Activated CD4-positive, alpha-beta memory T cell treated with anti-CD3 and anti-CD28 coated beads, Interleukin-2, amount 10 ng/mL, durations not matched to agents 7 days and 5 days (primary cell): Measurements from ENCODE around the gene NETO1. TPM values are rescaled to one million over a fixed set of nuclear protein-coding genes. Genes with fewer than 3 reads are reported as not detected.

Experiments
- CTCF ChIA-PET: fragments of 350-600 bp; sonication (Branson Sonifier 250); formaldehyde crosslinking; loops from one replicate; lab custom pipeline; 2021; ENCODE audit warnings: antibody characterized with exemption, inconsistent platforms; lab: Charles Lee
- POLR2A ChIA-PET: fragments of 350-600 bp; sonication (Branson Sonifier 250); formaldehyde crosslinking; loops from one replicate; lab custom pipeline; 2021; ENCODE audit warnings: antibody characterized with exemption; lab: Charles Lee
- DNase-seq: peaks from one replicate; pipeline ENCODE4 v3.0.0-alpha.2; 2020
- H3K27ac Mint-ChIP-seq: one replicate; pipeline ENCODE4 v1.8.0; 2021; ENCODE audit warnings: mild to moderate bottlenecking, mixed read lengths
- H3K27me3 Mint-ChIP-seq: one replicate; pipeline ENCODE4 v1.8.0; 2021; ENCODE audit warnings: mixed read lengths
- H3K36me3 Mint-ChIP-seq: one replicate; pipeline ENCODE4 v1.8.0; 2021; ENCODE audit warnings: low read depth, mixed read lengths
- H3K4me1 Mint-ChIP-seq: one replicate; pipeline ENCODE4 v1.8.0; 2021; ENCODE audit warnings: mixed read lengths
- H3K4me3 Mint-ChIP-seq: one replicate; pipeline ENCODE4 v1.8.0; 2021; ENCODE audit warnings: mild to moderate bottlenecking, mixed read lengths
- H3K9me3 Mint-ChIP-seq: one replicate; pipeline ENCODE4 v1.8.0; 2021; ENCODE audit warnings: mixed read lengths
- total RNA-seq, 2 experiments: library from RNA; stranded (reverse); gene quantifications; one replicate each; pipeline ENCODE4 v1.2.3, GENCODE V29; 2021

The NETO1 gene
- total RNA-seq, 2 experiments from 2014 or later, result not detected

- Mint-ChIP-seq H3K4me3 (no peak overlapping the region), H3K9me3 (peaks cover 3% of the 10 kb centered on the region), H3K27me3 (no peaks in the 10 kb centered on the region), H3K4me1 (no peaks in the 10 kb centered on the region), H3K36me3 (no peaks in the 10 kb centered on the region), H3K27ac (no peak overlapping the region)
- ChIA-PET POLR2A (no interaction called here), CTCF (interaction anchor here (1.1 kb wide), 1 partner anchor 1090 kb away, joined by 3 read pairs; no protein-coding TSS in a partner anchor)
- no peak for DNase-seq
Observed at GRCh38 chr18:72752220-72752619, 115.6 kb downstream of the NETO1 start.

- Mint-ChIP-seq H3K4me1 (no peaks in the 10 kb centered on the region), H3K27me3 (no peaks in the 10 kb centered on the region), H3K36me3 (no peaks in the 10 kb centered on the region), H3K9me3 (peaks cover 2% of the 10 kb centered on the region), H3K27ac (no peak overlapping the region), H3K4me3 (no peak overlapping the region)
- ChIA-PET POLR2A (no interaction called here), CTCF (no interaction called here)
- no peak for DNase-seq
Observed at GRCh38 chr18:72742002-72742401, 125.8 kb downstream of the NETO1 start.

GRCh38 chr18:72738136-72738535, 129.7 kb downstream of the NETO1 start:
- Mint-ChIP-seq H3K36me3 (no peaks in the 10 kb centered on the region), H3K4me3 (no peak overlapping the region), H3K27me3 (no peaks in the 10 kb centered on the region), H3K9me3 (peaks cover 4% of the 10 kb centered on the region), H3K27ac (no peak overlapping the region), H3K4me1 (no peaks in the 10 kb centered on the region)
- DNase-seq, result no peak
- ChIA-PET POLR2A (no interaction called here), CTCF (no interaction called here)

GRCh38 chr18:72727776-72728175, 140.0 kb downstream of the NETO1 start:
- no peak for DNase-seq
- CTCF ChIA-PET, result no interaction called here
- Mint-ChIP-seq H3K27ac (no peak overlapping the region), H3K36me3 (no peaks in the 10 kb centered on the region), H3K4me3 (no peak overlapping the region), H3K27me3 (no peaks in the 10 kb centered on the region), H3K9me3 (peaks cover 7% of the 10 kb centered on the region), H3K4me1 (no peaks in the 10 kb centered on the region)
- POLR2A ChIA-PET, result no interaction called here

GRCh38 chr18:72727038-72727655, 140.6 kb downstream of the NETO1 start:
- no peak overlapping the region for H3K27ac Mint-ChIP-seq
- ChIA-PET CTCF (no interaction called here), POLR2A (no interaction called here)
- no peak overlapping the region for H3K4me3 Mint-ChIP-seq
- no peaks in the 10 kb centered on the region for H3K36me3 Mint-ChIP-seq
- peaks cover 7% of the 10 kb centered on the region for H3K9me3 Mint-ChIP-seq
- no peaks in the 10 kb centered on the region for H3K27me3 Mint-ChIP-seq
- no peak for DNase-seq
- H3K4me1 Mint-ChIP-seq, result no peaks in the 10 kb centered on the region

GRCh38 chr18:72726201-72726600, 141.6 kb downstream of the NETO1 start:
- DNase-seq, result no peak
- Mint-ChIP-seq H3K36me3 (no peaks in the 10 kb centered on the region), H3K4me3 (no peak overlapping the region), H3K4me1 (no peaks in the 10 kb centered on the region), H3K9me3 (peaks cover 7% of the 10 kb centered on the region), H3K27me3 (no peaks in the 10 kb centered on the region), H3K27ac (no peak overlapping the region)
- CTCF ChIA-PET, result no interaction called here
- POLR2A ChIA-PET, result no interaction called here

- Mint-ChIP-seq H3K4me3 (no peak overlapping the region), H3K36me3 (no peaks in the 10 kb centered on the region), H3K9me3 (peaks cover 2% of the 10 kb centered on the region), H3K27me3 (no peaks in the 10 kb centered on the region), H3K4me1 (no peaks in the 10 kb centered on the region), H3K27ac (no peak overlapping the region)
- no peak for DNase-seq
- ChIA-PET CTCF (no interaction called here), POLR2A (no interaction called here)
Observed at GRCh38 chr18:72721330-72721729, 146.5 kb downstream of the NETO1 start.

- ChIA-PET POLR2A (no interaction called here), CTCF (no interaction called here)
- no peak overlapping the region for H3K4me3 Mint-ChIP-seq
- no peak overlapping the region for H3K27ac Mint-ChIP-seq
- no peaks in the 10 kb centered on the region for H3K36me3 Mint-ChIP-seq
- no peaks in the 10 kb centered on the region for H3K4me1 Mint-ChIP-seq
- no peaks in the 10 kb centered on the region for H3K27me3 Mint-ChIP-seq
- no peak for DNase-seq
- H3K9me3 Mint-ChIP-seq, result no peaks in the 10 kb centered on the region
Observed at GRCh38 chr18:72720116-72720515, 147.7 kb downstream of the NETO1 start.

- H3K4me1 Mint-ChIP-seq, result no peaks in the 10 kb centered on the region
- no peaks in the 10 kb centered on the region for H3K9me3 Mint-ChIP-seq
- no peaks in the 10 kb centered on the region for H3K27me3 Mint-ChIP-seq
- no peak for DNase-seq
- H3K27ac Mint-ChIP-seq, result no peak overlapping the region
- ChIA-PET CTCF (no interaction called here), POLR2A (no interaction called here)
- H3K4me3 Mint-ChIP-seq, result no peak overlapping the region
- no peaks in the 10 kb centered on the region for H3K36me3 Mint-ChIP-seq
Observed at GRCh38 chr18:72704202-72704601, 163.6 kb downstream of the NETO1 start.

GRCh38 chr18:72700961-72701710, 166.7 kb downstream of the NETO1 start:
- peaks cover 2% of the 10 kb centered on the region for H3K9me3 Mint-ChIP-seq
- H3K27me3 Mint-ChIP-seq, result no peaks in the 10 kb centered on the region
- DNase-seq, result no peak
- no peaks in the 10 kb centered on the region for H3K36me3 Mint-ChIP-seq
- H3K27ac Mint-ChIP-seq, result no peak overlapping the region
- ChIA-PET POLR2A (no interaction called here), CTCF (interaction anchor here (0.6 kb wide), 1 partner anchor 62 kb away, joined by 3 read pairs; no protein-coding TSS in a partner anchor)
- H3K4me1 Mint-ChIP-seq, result no peaks in the 10 kb centered on the region
- no peak overlapping the region for H3K4me3 Mint-ChIP-seq

- H3K4me1 Mint-ChIP-seq, result no peaks in the 10 kb centered on the region
- H3K27me3 Mint-ChIP-seq, result no peaks in the 10 kb centered on the region
- ChIA-PET POLR2A (no interaction called here), CTCF (no interaction called here)
- no peak for DNase-seq
- H3K9me3 Mint-ChIP-seq, result peaks cover 2% of the 10 kb centered on the region
- H3K4me3 Mint-ChIP-seq, result no peak overlapping the region
- H3K36me3 Mint-ChIP-seq, result no peaks in the 10 kb centered on the region
- H3K27ac Mint-ChIP-seq, result no peak overlapping the region
Observed at GRCh38 chr18:72697706-72698105, 170.1 kb downstream of the NETO1 start.

GRCh38 chr18:72692595-72692994, 175.2 kb downstream of the NETO1 start:
- Mint-ChIP-seq H3K9me3 (no peaks in the 10 kb centered on the region), H3K4me3 (no peak overlapping the region), H3K27me3 (no peaks in the 10 kb centered on the region), H3K36me3 (no peaks in the 10 kb centered on the region), H3K4me1 (no peaks in the 10 kb centered on the region), H3K27ac (no peak overlapping the region)
- POLR2A ChIA-PET, result no interaction called here
- no peak for DNase-seq
- CTCF ChIA-PET, result no interaction called here
